Ishikawa (cell line): ENCODE results near the gene DDR2.

Source experiments
- CEBPB ChIP-seq: IDR thresholded peaks from 2 replicates; pipeline ENCODE4 v1.6.1; 2012
- CREB1 ChIP-seq: IDR thresholded peaks from 2 replicates; pipeline ENCODE4 v1.6.1; 2012; ENCODE audit warnings: low read depth
- EGR1 ChIP-seq: IDR thresholded peaks from 2 replicates; pipeline ENCODE4 v1.6.1; 2012
- EP300 ChIP-seq: IDR thresholded peaks from 2 replicates; pipeline ENCODE4 v1.6.1; 2012; ENCODE audit warnings: borderline replicate concordance
- FOXM1 ChIP-seq: IDR thresholded peaks from 2 replicates; pipeline ENCODE4 v1.6.1; 2012; ENCODE audit warnings: low read depth, borderline replicate concordance
- NFIC ChIP-seq: IDR thresholded peaks from 2 replicates; pipeline ENCODE4 v1.6.1; 2012
- RAD21 ChIP-seq: IDR thresholded peaks from 2 replicates; pipeline ENCODE4 v1.6.1; 2012; ENCODE audit warnings: low read depth
- REST ChIP-seq: IDR thresholded peaks from 2 replicates; pipeline ENCODE4 v1.6.1; 2012; ENCODE audit warnings: low read depth, mild to moderate bottlenecking
- TAF1 ChIP-seq: IDR thresholded peaks from 2 replicates; pipeline ENCODE4 v1.6.1; 2012; ENCODE audit warnings: low read depth, mild to moderate bottlenecking
- TCF12 ChIP-seq: IDR thresholded peaks from 2 replicates; pipeline ENCODE4 v1.6.1; 2012; ENCODE audit warnings: low read depth
- TEAD4 ChIP-seq: IDR thresholded peaks from 2 replicates; pipeline ENCODE4 v1.6.1; 2012
- USF1 ChIP-seq: IDR thresholded peaks from 2 replicates; pipeline ENCODE4 v1.6.1; 2012
- YY1 ChIP-seq: IDR thresholded peaks from 2 replicates; pipeline ENCODE4 v1.6.1; 2012; ENCODE audit warnings: low read depth
- ZBTB7A ChIP-seq: IDR thresholded peaks from 2 replicates; pipeline ENCODE4 v1.6.1; 2012; ENCODE audit warnings: low read depth
- TF ChIP-seq, protein P1 (sequence below): IDR thresholded peaks from 2 replicates; pipeline ENCODE4 v1.6.1; 2012

The DDR2 gene

GRCh38 chr1:162649583-162649982 lies 17.3 kb downstream of the DDR2 start:
- no peak for TF ChIP-seq NFIC
- no peak for TF ChIP-seq EP300
- TF ChIP-seq USF1: no peak
- no peak for TF ChIP-seq EGR1
- no peak for TF ChIP-seq CEBPB
- TF ChIP-seq FOXM1: no peak
- TF ChIP-seq RAD21: no peak
- TF ChIP-seq ZBTB7A: no peak
- TF ChIP-seq, protein P1, sequence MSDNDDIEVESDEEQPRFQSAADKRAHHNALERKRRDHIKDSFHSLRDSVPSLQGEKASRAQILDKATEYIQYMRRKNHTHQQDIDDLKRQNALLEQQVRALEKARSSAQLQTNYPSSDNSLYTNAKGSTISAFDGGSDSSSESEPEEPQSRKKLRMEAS: no peak
- no peak for TF ChIP-seq TEAD4
- TF ChIP-seq YY1: no peak
- TF ChIP-seq TCF12: no peak
- TF ChIP-seq REST: no peak
- no peak for TF ChIP-seq CREB1
- no peak for TF ChIP-seq TAF1

- no peak for TF ChIP-seq TCF12
- TF ChIP-seq TEAD4: no peak
- TF ChIP-seq CEBPB: no peak
- no peak for TF ChIP-seq CREB1
- no peak for TF ChIP-seq FOXM1
- TF ChIP-seq USF1: no peak
- no peak for TF ChIP-seq REST
- TF ChIP-seq EP300: no peak
- TF ChIP-seq TAF1: no peak
- no peak for TF ChIP-seq RAD21
- no peak for TF ChIP-seq EGR1
- TF ChIP-seq, protein P1: no peak
- no peak for TF ChIP-seq NFIC
- no peak for TF ChIP-seq YY1
- TF ChIP-seq ZBTB7A: no peak
Measured at GRCh38 chr1:162654915-162655620, 22.8 kb downstream of the DDR2 start.

DNA sequence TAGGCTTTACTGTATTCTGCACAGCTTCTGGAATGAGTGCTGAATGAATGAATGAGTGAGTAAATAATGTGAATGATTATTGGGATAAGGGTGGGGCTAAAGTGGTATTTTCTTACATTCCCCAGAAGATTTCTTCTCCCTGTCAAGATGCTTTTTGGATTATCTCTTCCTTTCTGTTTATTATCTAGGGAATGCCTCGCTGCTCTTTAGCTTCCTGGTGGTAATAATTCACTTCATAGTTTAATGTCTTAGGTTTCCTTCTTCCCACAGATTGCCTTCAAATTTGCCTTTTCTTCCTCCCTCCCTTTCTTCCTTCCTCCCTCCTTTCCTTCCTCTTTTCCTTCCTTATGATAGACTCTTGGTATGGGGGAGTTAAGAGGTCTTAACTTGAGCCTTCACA lies 24.0 kb downstream of the DDR2 start:
- TF ChIP-seq NFIC (no peak), YY1 (no peak), RAD21 (no peak), ZBTB7A (no peak), REST (no peak), FOXM1 (no peak), EP300 (no peak), TEAD4 (no peak), CREB1 (no peak), CEBPB (no peak), TCF12 (no peak), USF1 (no peak)
- TF ChIP-seq, protein P1: no peak

GRCh38 chr1:162660574-162660973 lies 28.3 kb downstream of the DDR2 start:
- TF ChIP-seq TAF1 (no peak), TCF12 (no peak), YY1 (no peak), CREB1 (no peak), NFIC (no peak), ZBTB7A (no peak), FOXM1 (no peak), TEAD4 (no peak), RAD21 (no peak), CEBPB (no peak), USF1 (no peak), EP300 (no peak), EGR1 (no peak), REST (no peak)
- TF ChIP-seq, protein P1: no peak
